DND-41 (cell line): ENCODE results near the gene ABLIM1.

Experiments
- ATAC-seq: fragments of 200-7000 bp; cut with Tn5 transposase; 3 replicates; pipeline ENCODE4 v1.9.1; 2021; ENCODE audit warnings: low read depth; ENCODE audit not compliant: insufficient read depth
- DNase-seq: peaks from one replicate; pipeline ENCODE4 v3.0.0-alpha.2; 2020
- H2AFZ ChIP-seq: 2 replicates; pipeline ENCODE4 v1.6.0; 2012; ENCODE audit warnings: low read depth, low read length
- H3K27ac ChIP-seq: 2 replicates; pipeline ENCODE4 v1.5.1; 2012; ENCODE audit warnings: low read length, inconsistent platforms
- H3K27me3 ChIP-seq: fragments of 200-600 bp; sonication (generic); 2 replicates; pipeline ENCODE4 v1.6.0; 2012; ENCODE audit warnings: low read length, mild to moderate bottlenecking, inconsistent platforms; ENCODE audit not compliant: insufficient read depth, poor library complexity
- H3K36me3 ChIP-seq: 2 replicates; pipeline ENCODE4 v1.5.1; 2012; ENCODE audit warnings: low read length, inconsistent platforms; ENCODE audit not compliant: insufficient read depth
- H3K4me1 ChIP-seq: 2 replicates; pipeline ENCODE4 v1.5.1; 2012; ENCODE audit warnings: mild to moderate bottlenecking, low read length; ENCODE audit not compliant: insufficient read depth
- H3K4me2 ChIP-seq: 2 replicates; pipeline ENCODE4 v1.6.0; 2012; ENCODE audit warnings: mild to moderate bottlenecking, moderate library complexity, low read length, inconsistent platforms; ENCODE audit not compliant: insufficient read depth
- H3K4me3 ChIP-seq, 2 experiments: fragments of 200-600 bp in 1 of 2; shearing (Covaris generic) in 1 of 2; 2 replicates each; pipeline ENCODE4 v1.5.1; 2012 to 2016; ENCODE audit warnings: inconsistent platforms in 2 of 2, low read length in 2 of 2, mild to moderate bottlenecking in 2 of 2, low read depth in 1 of 2, moderate library complexity in 1 of 2
- H3K79me2 ChIP-seq: 2 replicates; pipeline ENCODE4 v1.6.0; 2012; ENCODE audit warnings: low read length, inconsistent platforms; ENCODE audit not compliant: insufficient read depth
- H3K9ac ChIP-seq: 2 replicates; pipeline ENCODE4 v1.6.0; 2012; ENCODE audit warnings: low read depth, mild to moderate bottlenecking, inconsistent platforms, low read length, moderate library complexity
- H3K9me3 ChIP-seq: 2 replicates; pipeline ENCODE4 v1.5.1; 2012; ENCODE audit warnings: low read length, moderate library complexity, mild to moderate bottlenecking, inconsistent platforms; ENCODE audit not compliant: insufficient read depth, severe bottlenecking
- H4K20me1 ChIP-seq: 2 replicates; pipeline ENCODE4 v1.6.0; 2012; ENCODE audit warnings: low read length; ENCODE audit not compliant: insufficient read depth
- EZH2 ChIP-seq: IDR thresholded peaks from 3 replicates; pipeline ENCODE4 v1.6.1; 2012; ENCODE audit warnings: borderline replicate concordance, low read depth, mild to moderate bottlenecking, moderate library complexity, low read length, inconsistent platforms; ENCODE audit not compliant: severe bottlenecking
- TF ChIP-seq, protein P1 (sequence below): IDR thresholded peaks from 2 replicates; pipeline ENCODE4 v1.5.1; 2012; ENCODE audit warnings: borderline replicate concordance, low read length, moderate library complexity, mild to moderate bottlenecking; ENCODE audit not compliant: poor library complexity, severe bottlenecking; ENCODE audit errors: extremely low read depth

ABLIM1 gene

DNA sequence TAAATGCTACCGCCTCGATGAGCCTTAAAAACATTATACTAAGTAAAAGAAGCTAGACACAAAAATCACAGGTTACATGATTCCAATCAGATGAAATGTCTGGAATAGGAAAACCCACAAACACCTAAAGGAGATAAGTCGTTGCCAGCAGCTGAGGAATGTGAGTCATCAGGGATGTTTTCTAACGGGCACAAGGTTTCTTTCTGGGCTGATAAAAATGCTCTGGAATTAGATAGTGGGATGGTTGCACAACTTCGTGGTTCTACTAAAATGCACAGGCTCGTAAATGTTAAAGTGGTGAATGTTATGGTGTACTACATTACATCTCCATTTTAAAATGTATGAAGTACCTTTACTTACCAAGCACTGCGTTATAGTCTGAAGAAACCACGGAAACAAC, 9.7 kb downstream of the ABLIM1 start:
- H3K9ac ChIP-seq, result no peak overlapping the region
- H3K4me1 ChIP-seq, result no peaks in the 10 kb centered on the region
- H3K4me3 ChIP-seq, result no peak overlapping the region
- no peak overlapping the region for H3K4me2 ChIP-seq
- no peaks in the 10 kb centered on the region for H3K9me3 ChIP-seq
- DNase-seq (no peak), ATAC-seq (no peak)
- TF ChIP-seq, protein P1, sequence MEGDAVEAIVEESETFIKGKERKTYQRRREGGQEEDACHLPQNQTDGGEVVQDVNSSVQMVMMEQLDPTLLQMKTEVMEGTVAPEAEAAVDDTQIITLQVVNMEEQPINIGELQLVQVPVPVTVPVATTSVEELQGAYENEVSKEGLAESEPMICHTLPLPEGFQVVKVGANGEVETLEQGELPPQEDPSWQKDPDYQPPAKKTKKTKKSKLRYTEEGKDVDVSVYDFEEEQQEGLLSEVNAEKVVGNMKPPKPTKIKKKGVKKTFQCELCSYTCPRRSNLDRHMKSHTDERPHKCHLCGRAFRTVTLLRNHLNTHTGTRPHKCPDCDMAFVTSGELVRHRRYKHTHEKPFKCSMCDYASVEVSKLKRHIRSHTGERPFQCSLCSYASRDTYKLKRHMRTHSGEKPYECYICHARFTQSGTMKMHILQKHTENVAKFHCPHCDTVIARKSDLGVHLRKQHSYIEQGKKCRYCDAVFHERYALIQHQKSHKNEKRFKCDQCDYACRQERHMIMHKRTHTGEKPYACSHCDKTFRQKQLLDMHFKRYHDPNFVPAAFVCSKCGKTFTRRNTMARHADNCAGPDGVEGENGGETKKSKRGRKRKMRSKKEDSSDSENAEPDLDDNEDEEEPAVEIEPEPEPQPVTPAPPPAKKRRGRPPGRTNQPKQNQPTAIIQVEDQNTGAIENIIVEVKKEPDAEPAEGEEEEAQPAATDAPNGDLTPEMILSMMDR, result no peak
- no peak for TF ChIP-seq EZH2
- no peaks in the 10 kb centered on the region for H3K27me3 ChIP-seq
- no peaks in the 10 kb centered on the region for H3K36me3 ChIP-seq
- H3K79me2 ChIP-seq, result no peaks in the 10 kb centered on the region
- H4K20me1 ChIP-seq, result no peaks in the 10 kb centered on the region
- H2AFZ ChIP-seq, result no peak overlapping the region
- no peak overlapping the region for H3K27ac ChIP-seq

DNA sequence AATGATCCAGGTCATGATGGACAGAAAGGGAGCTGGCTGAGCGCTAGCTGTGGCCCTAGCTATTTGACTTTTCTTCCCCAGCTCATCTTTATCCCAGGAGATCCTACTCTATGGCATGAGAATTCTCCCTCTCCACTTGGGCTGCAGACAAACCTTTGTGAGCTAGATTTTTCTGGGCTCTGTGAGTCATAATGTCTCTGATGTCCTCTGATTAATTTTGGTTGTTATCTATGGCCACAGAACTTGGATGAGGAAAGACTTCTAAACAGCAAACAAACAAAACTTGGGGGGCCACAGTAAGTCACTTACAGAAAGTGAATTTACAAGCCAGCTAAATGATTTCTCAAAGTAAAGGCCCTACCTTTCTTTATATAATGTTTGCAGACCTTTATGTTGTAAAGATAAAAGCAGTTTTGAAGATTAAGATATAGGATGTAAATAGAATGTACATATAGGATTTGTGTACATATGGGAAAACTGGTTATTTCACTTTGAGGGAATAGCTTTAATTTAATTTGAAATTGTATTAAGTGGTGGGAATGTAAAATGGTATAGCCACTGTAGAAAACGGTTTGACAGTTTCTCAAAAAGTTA, 10.4 kb downstream of the ABLIM1 start:
- H3K27ac ChIP-seq, result no peak overlapping the region
- ATAC-seq, result no peak
- no peak for TF ChIP-seq EZH2
- TF ChIP-seq, protein P1, result no peak
- no peak overlapping the region for H3K4me2 ChIP-seq
- H3K9me3 ChIP-seq, result no peaks in the 10 kb centered on the region
- no peaks in the 10 kb centered on the region for H4K20me1 ChIP-seq
- H3K9ac ChIP-seq, result no peak overlapping the region
- H2AFZ ChIP-seq, result no peak overlapping the region
- no peaks in the 10 kb centered on the region for H3K27me3 ChIP-seq
- H3K36me3 ChIP-seq, result no peaks in the 10 kb centered on the region
- no peak for DNase-seq
- H3K79me2 ChIP-seq, result no peaks in the 10 kb centered on the region
- no peaks in the 10 kb centered on the region for H3K4me1 ChIP-seq
- no peak overlapping the region for H3K4me3 ChIP-seq

DNA sequence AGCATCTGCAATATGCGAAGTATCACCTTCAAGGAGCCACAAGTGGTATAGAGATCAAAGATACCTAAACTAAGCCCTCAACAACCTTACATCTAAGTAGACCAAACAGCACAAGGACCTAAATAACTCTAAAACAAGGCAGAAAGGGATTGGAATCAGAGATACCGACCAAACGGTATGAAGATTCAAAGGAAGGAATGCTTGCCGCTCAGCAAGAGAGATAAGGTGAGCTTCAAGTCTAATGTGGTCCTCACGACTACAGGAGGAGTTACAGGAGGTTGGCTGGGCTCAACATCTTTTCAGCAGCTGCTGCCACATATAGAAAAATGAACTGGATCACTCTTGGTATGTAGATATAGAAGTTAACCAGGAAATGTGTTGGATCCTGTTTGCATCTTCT, 11.6 kb downstream of the ABLIM1 start:
- no peak overlapping the region for H3K9ac ChIP-seq
- no peak for ATAC-seq
- DNase-seq, result no peak
- no peak overlapping the region for H2AFZ ChIP-seq
- no peak overlapping the region for H3K4me2 ChIP-seq
- H3K27ac ChIP-seq, result no peak overlapping the region
- H4K20me1 ChIP-seq, result no peaks in the 10 kb centered on the region
- H3K4me3 ChIP-seq, result no peak overlapping the region
- TF ChIP-seq, protein P1, result no peak
- TF ChIP-seq EZH2, result no peak
- no peaks in the 10 kb centered on the region for H3K4me1 ChIP-seq
- H3K79me2 ChIP-seq, result no peaks in the 10 kb centered on the region
- no peaks in the 10 kb centered on the region for H3K27me3 ChIP-seq
- H3K9me3 ChIP-seq, result no peaks in the 10 kb centered on the region
- H3K36me3 ChIP-seq, result no peaks in the 10 kb centered on the region
